MM.1S (cell line): ENCODE data around the gene ANO2.

Experiments used
- DNase-seq: peaks from one replicate; pipeline ENCODE4 v3.0.0-alpha.2; 2015
- H2AFZ ChIP-seq: fragments of 300-600 bp; sonication (generic); 2 replicates; pipeline ENCODE4 v1.6.0; 2016; ENCODE audit warnings: antibody characterized with exemption, low read length
- H3F3A ChIP-seq: fragments of 300-600 bp; sonication (generic); 2 replicates; pipeline ENCODE4 v1.6.1; 2016; ENCODE audit warnings: mild to moderate bottlenecking, antibody characterized with exemption, low read length, moderate library complexity, mixed read lengths; ENCODE audit not compliant: insufficient read depth
- H3K27ac ChIP-seq: fragments of 300-600 bp; sonication (generic); 2 replicates; pipeline ENCODE4 v1.5.1; 2016; ENCODE audit warnings: mild to moderate bottlenecking, low read length
- H3K27me3 ChIP-seq: fragments of 300-600 bp; sonication (generic); replicated peaks from 2 replicates; pipeline ENCODE4 v1.6.0; 2016; ENCODE audit warnings: low read length; ENCODE audit not compliant: insufficient read depth
- H3K36me3 ChIP-seq: fragments of 300-600 bp; sonication (generic); replicated peaks from 2 replicates; pipeline ENCODE4 v1.6.1; 2016; ENCODE audit warnings: mild to moderate bottlenecking, low read length, mixed read lengths; ENCODE audit not compliant: insufficient read depth
- H3K4me1 ChIP-seq: fragments of 300-600 bp; sonication (generic); 2 replicates; pipeline ENCODE4 v1.6.1; 2016; ENCODE audit warnings: low read length, mixed read lengths
- H3K4me2 ChIP-seq: fragments of 300-600 bp; sonication (generic); 2 replicates; pipeline ENCODE4 v1.6.0; 2016; ENCODE audit warnings: low read depth, low read length
- H3K4me3 ChIP-seq: fragments of 300-600 bp; sonication (generic); 2 replicates; pipeline ENCODE4 v1.5.1; 2016; ENCODE audit warnings: low read length, mixed read lengths
- H3K79me2 ChIP-seq: fragments of 300-600 bp; sonication (generic); 2 replicates; pipeline ENCODE4 v1.6.1; 2016; ENCODE audit warnings: mixed run types, low read length, mixed read lengths
- H3K9ac ChIP-seq: fragments of 300-600 bp; sonication (generic); 2 replicates; pipeline ENCODE4 v1.6.1; 2016; ENCODE audit warnings: low read length, mixed read lengths
- H3K9me2 ChIP-seq: fragments of 300-600 bp; sonication (generic); replicated peaks from 2 replicates; pipeline ENCODE4 v1.6.1; 2016; ENCODE audit warnings: mild to moderate bottlenecking, low read length, mixed read lengths; ENCODE audit not compliant: insufficient read depth
- H3K9me3 ChIP-seq: fragments of 300-600 bp; sonication (generic); replicated peaks from 2 replicates; pipeline ENCODE4 v1.6.1; 2016; ENCODE audit warnings: mild to moderate bottlenecking, low read length, mixed read lengths; ENCODE audit not compliant: insufficient read depth
- H4K20me1 ChIP-seq: fragments of 300-600 bp; sonication (generic); 2 replicates; pipeline ENCODE4 v1.6.1; 2016; ENCODE audit warnings: mild to moderate bottlenecking, low read length, moderate library complexity, mixed read lengths; ENCODE audit not compliant: insufficient read depth
- EZH2 ChIP-seq: fragments of 300-600 bp; sonication (generic); optimal IDR thresholded peaks from 2 replicates; pipeline ENCODE3; 2017; ENCODE audit warnings: low read depth, mild to moderate bottlenecking, antibody characterized with exemption, low read length, mixed read lengths
- EZH2phosphoT487 ChIP-seq: fragments of 300-600 bp; sonication (generic); IDR thresholded peaks from 2 replicates; pipeline ENCODE4 v1.6.1; 2018; ENCODE audit warnings: antibody characterized with exemption, low read length
- TF ChIP-seq, protein P1 (sequence below): fragments of 300-600 bp; sonication (generic); IDR thresholded peaks from 2 replicates; pipeline ENCODE4 v1.5.1; 2016; ENCODE audit warnings: antibody characterized with exemption, low read length, mixed read lengths

ANO2 gene

GRCh38 chr12:5534426-5535199 lies 410.4 kb downstream of the ANO2 start:
- Histone ChIP-seq H3K9ac (no peak overlapping the region), H3K27me3 (no peaks in the 10 kb centered on the region), H3K4me3 (no peak overlapping the region), H3F3A (no peaks in the 10 kb centered on the region), H3K4me2 (no peak overlapping the region), H3K9me3 (no peaks in the 10 kb centered on the region), H4K20me1 (no peaks in the 10 kb centered on the region), H3K36me3 (no peaks in the 10 kb centered on the region), H3K4me1 (no peaks in the 10 kb centered on the region), H3K9me2 (no peaks in the 10 kb centered on the region), H3K27ac (no peak overlapping the region), H2AFZ (no peak overlapping the region), H3K79me2 (no peaks in the 10 kb centered on the region)
- no peak for DNase-seq
- TF ChIP-seq EZH2: no peak
- TF ChIP-seq, protein P1, sequence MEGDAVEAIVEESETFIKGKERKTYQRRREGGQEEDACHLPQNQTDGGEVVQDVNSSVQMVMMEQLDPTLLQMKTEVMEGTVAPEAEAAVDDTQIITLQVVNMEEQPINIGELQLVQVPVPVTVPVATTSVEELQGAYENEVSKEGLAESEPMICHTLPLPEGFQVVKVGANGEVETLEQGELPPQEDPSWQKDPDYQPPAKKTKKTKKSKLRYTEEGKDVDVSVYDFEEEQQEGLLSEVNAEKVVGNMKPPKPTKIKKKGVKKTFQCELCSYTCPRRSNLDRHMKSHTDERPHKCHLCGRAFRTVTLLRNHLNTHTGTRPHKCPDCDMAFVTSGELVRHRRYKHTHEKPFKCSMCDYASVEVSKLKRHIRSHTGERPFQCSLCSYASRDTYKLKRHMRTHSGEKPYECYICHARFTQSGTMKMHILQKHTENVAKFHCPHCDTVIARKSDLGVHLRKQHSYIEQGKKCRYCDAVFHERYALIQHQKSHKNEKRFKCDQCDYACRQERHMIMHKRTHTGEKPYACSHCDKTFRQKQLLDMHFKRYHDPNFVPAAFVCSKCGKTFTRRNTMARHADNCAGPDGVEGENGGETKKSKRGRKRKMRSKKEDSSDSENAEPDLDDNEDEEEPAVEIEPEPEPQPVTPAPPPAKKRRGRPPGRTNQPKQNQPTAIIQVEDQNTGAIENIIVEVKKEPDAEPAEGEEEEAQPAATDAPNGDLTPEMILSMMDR: no peak
- TF ChIP-seq EZH2phosphoT487: no peak

DNA sequence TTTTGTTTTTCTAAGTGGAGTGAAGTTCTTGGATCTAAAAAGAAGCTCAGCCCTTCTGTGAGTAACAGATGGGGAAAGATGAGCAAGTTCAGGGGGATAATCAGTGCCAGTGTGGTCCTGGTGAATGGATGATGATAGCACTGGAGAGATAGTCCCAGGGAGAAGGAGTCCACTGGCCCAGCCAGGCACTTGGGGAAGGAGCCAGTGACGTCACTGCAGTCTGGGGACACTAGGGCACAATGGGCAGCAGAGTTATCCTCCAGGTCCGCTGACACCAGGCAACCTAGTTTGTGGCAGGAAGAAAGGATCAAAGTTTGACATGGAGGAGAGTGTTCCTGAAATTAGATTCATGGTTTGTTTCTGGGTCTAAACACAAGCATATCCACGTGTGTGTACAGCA lies 411.7 kb downstream of the ANO2 start:
- H3K79me2 ChIP-seq: no peaks in the 10 kb centered on the region
- no peaks in the 10 kb centered on the region for H3K27me3 ChIP-seq
- H3F3A ChIP-seq: no peaks in the 10 kb centered on the region
- no peak overlapping the region for H2AFZ ChIP-seq
- H3K27ac ChIP-seq: no peak overlapping the region
- no peaks in the 10 kb centered on the region for H4K20me1 ChIP-seq
- no peaks in the 10 kb centered on the region for H3K9me2 ChIP-seq
- H3K36me3 ChIP-seq: no peaks in the 10 kb centered on the region
- no peaks in the 10 kb centered on the region for H3K4me1 ChIP-seq
- H3K4me2 ChIP-seq: no peak overlapping the region
- no peak overlapping the region for H3K4me3 ChIP-seq
- H3K9ac ChIP-seq: no peak overlapping the region
- no peak for DNase-seq
- TF ChIP-seq, protein P1: no peak
- no peaks in the 10 kb centered on the region for H3K9me3 ChIP-seq

DNA sequence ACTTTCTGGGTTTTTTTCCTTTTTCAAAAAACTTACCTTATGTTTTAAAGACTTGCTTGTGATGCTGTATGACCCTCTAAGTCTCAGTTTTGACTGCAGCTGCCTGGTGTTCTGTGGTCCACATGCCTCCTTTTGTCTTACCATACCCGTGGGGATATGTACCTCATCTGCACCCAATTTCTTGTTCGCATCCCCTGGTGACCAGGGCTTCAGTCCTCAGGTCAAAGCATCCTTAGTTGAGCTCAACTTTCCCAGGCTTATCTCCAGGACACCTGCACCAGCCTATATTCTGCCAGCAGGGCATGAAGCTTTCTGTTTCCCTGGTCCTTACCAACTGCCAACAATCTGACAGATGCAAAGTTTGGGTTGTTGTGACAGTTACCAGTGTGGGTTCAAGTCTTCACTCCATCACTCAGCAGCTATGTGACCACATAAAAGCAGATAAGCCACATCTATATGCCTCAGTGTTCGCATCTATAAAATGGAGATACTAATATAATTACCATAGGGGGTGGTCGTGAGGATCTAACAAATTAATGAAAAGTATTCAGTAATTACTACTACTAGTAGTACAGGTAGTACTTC lies 419.2 kb downstream of the ANO2 start:
- Histone ChIP-seq H3K4me3 (no peak overlapping the region), H4K20me1 (no peaks in the 10 kb centered on the region), H3K79me2 (no peaks in the 10 kb centered on the region), H3K4me2 (no peak overlapping the region), H3K9me2 (no peaks in the 10 kb centered on the region), H3K4me1 (no peaks in the 10 kb centered on the region), H3K9me3 (no peaks in the 10 kb centered on the region), H3K36me3 (no peaks in the 10 kb centered on the region), H2AFZ (no peak overlapping the region), H3K9ac (no peak overlapping the region), H3K27ac (no peak overlapping the region), H3K27me3 (no peaks in the 10 kb centered on the region), H3F3A (no peaks in the 10 kb centered on the region)
- no peak for DNase-seq
- no peak for TF ChIP-seq EZH2phosphoT487
- TF ChIP-seq EZH2: no peak
- TF ChIP-seq, protein P1: no peak
